IPS-18c (cell line): ENCODE results near the gene LGR6.
A peak's percentile ranks its signal among the peaks of the same experiment; 100 is the strongest.
"Not testable (repeated sequence)": the region's sequence is repeated elsewhere in the genome, so short reads cannot be mapped to it uniquely, and the experiment has no call there.

Experiments
- H3K4me3 ChIP-seq: 2 replicates; pipeline ENCODE4 v1.7.0; 2013; ENCODE audit warnings: low read depth, mild to moderate bottlenecking, low read length, moderate library complexity; ENCODE audit not compliant: insufficient read depth
- H3K9me3 ChIP-seq: one replicate; pipeline ENCODE4 v1.6.1; 2013; ENCODE audit warnings: mild to moderate bottlenecking, low read length, moderate library complexity; ENCODE audit not compliant: control insufficient read depth, insufficient read depth

The LGR6 gene

GRCh38 chr1:202348509-202349205 is 155.1 kb downstream of the LGR6 start, which contains the start of gene PPP1R12B:
PPP1R12B (plus strand) TSS chr1:202348699; CDS start chr1:202348852, 153 bp downstream.
- Histone ChIP-seq H3K9me3 (no peaks in the 10 kb centered on the region), H3K4me3 (peak within 1 kb of the TSS; percentile 95)

GRCh38 chr1:202349206-202349928 is 155.8 kb downstream of the LGR6 start:
- H3K4me3 ChIP-seq, result peak overlapping the region; percentile 95
- no peaks in the 10 kb centered on the region for H3K9me3 ChIP-seq

- H3K4me3 ChIP-seq, result no peak overlapping the region
- no peaks in the 10 kb centered on the region for H3K9me3 ChIP-seq
Observed at GRCh38 chr1:202351725-202352124, 158.1 kb downstream of the LGR6 start.

GRCh38 chr1:202352583-202353197 is 159.1 kb downstream of the LGR6 start:
- H3K4me3 ChIP-seq, H3K9me3 ChIP-seq: not testable (repeated sequence)

GRCh38 chr1:202355944-202356553 is 162.4 kb downstream of the LGR6 start:
- Histone ChIP-seq H3K9me3 (no peaks in the 10 kb centered on the region), H3K4me3 (no peak overlapping the region)

GRCh38 chr1:202357506-202357905 is 163.9 kb downstream of the LGR6 start:
- no peak overlapping the region for H3K4me3 ChIP-seq
- no peaks in the 10 kb centered on the region for H3K9me3 ChIP-seq

- Histone ChIP-seq H3K4me3 (no peak overlapping the region), H3K9me3 (no peaks in the 10 kb centered on the region)
Observed at GRCh38 chr1:202361224-202361623, 167.6 kb downstream of the LGR6 start.

- no peak overlapping the region for H3K4me3 ChIP-seq
- H3K9me3 ChIP-seq, result no peaks in the 10 kb centered on the region
Observed at GRCh38 chr1:202361701-202362100, 168.1 kb downstream of the LGR6 start.

- Histone ChIP-seq H3K4me3 (no peak overlapping the region), H3K9me3 (no peaks in the 10 kb centered on the region)
Observed at GRCh38 chr1:202362212-202362611, 168.6 kb downstream of the LGR6 start.

- H3K4me3 ChIP-seq, result no peak overlapping the region
- no peaks in the 10 kb centered on the region for H3K9me3 ChIP-seq
Observed at GRCh38 chr1:202365092-202365815, 171.7 kb downstream of the LGR6 start.

GRCh38 chr1:202367271-202367670 is 173.7 kb downstream of the LGR6 start:
- no peaks in the 10 kb centered on the region for H3K9me3 ChIP-seq
- H3K4me3 ChIP-seq, result no peak overlapping the region
